Activated CD4-positive, CD25-positive, alpha-beta regulatory T cell treated with anti-CD3 and anti-CD28 coated beads, Interleukin-2, amount 50 U/mL, for 72 hours (primary cell): ENCODE results near the gene SEMA4A.

Experiments used
- DNase-seq: peaks from one replicate; pipeline ENCODE4 v3.0.0; 2021

Gene SEMA4A

GRCh38 chr1:156136970-156137483 is 16.4 kb upstream of the SEMA4A start:
- no peak for DNase-seq

GRCh38 chr1:156138458-156138867 is 14.9 kb upstream of the SEMA4A start:
- no peak for DNase-seq

- peak; percentile 58 for DNase-seq
These were observed 12.3 kb upstream of the SEMA4A start for GRCh38 chr1:156140879-156141707.

- no peak for DNase-seq
These were observed 9.5 kb upstream of the SEMA4A start for GRCh38 chr1:156143765-156144489.

- DNase-seq = no peak
These were observed 8.6 kb upstream of the SEMA4A start for GRCh38 chr1:156144742-156145141.

GRCh38 chr1:156145650-156146019 is 7.8 kb upstream of the SEMA4A start:
- DNase-seq = no peak

GRCh38 chr1:156146020-156146768 is 7.2 kb upstream of the SEMA4A start:
- no peak for DNase-seq

GRCh38 chr1:156146769-156147405 is 6.5 kb upstream of the SEMA4A start:
- no peak for DNase-seq

GRCh38 chr1:156148216-156148615 is 5.2 kb upstream of the SEMA4A start:
- no peak for DNase-seq

GRCh38 chr1:156149374-156150332 is 3.7 kb upstream of the SEMA4A start:
- DNase-seq = no peak

- DNase-seq = no peak
These were observed 2.9 kb upstream of the SEMA4A start for GRCh38 chr1:156150333-156151011.

GRCh38 chr1:156151093-156151688 is 2.2 kb upstream of the SEMA4A start:
- DNase-seq = no peak

GRCh38 chr1:156152628-156153027 is 757 bp upstream of the SEMA4A start:
- DNase-seq = no peak

- DNase-seq = no peak
These were observed 948 bp downstream of the SEMA4A start for GRCh38 chr1:156154317-156154749.

GRCh38 chr1:156155756-156156510 is 2.5 kb downstream of the SEMA4A start:
- no peak for DNase-seq

GRCh38 chr1:156157506-156157905 is 4.1 kb downstream of the SEMA4A start:
- no peak for DNase-seq

- DNase-seq = no peak
These were observed 4.6 kb downstream of the SEMA4A start for GRCh38 chr1:156157966-156158365.

- DNase-seq = no peak
These were observed 6.8 kb downstream of the SEMA4A start for GRCh38 chr1:156160000-156160742.

GRCh38 chr1:156160743-156161171 is 7.4 kb downstream of the SEMA4A start:
- DNase-seq = peak; percentile 55
